NCI-H460 (cell line): ENCODE results near the gene TMEM132E. TPM values are rescaled to one million over a fixed set of nuclear protein-coding genes. Genes with fewer than 3 reads are reported as not detected.

ENCODE experiments used
- DNase-seq: peaks from one replicate; pipeline ENCODE4 v3.0.0-alpha.2; 2016; ENCODE audit warnings: low read depth; ENCODE audit errors: extremely low read depth
- total RNA-seq: library from RNA; depleted of rRNA; stranded (reverse); fragments of >200 nt; shearing (Covaris generic); gene quantifications from 2 replicates; pipeline ENCODE4 v1.2.3, GENCODE V29; 2014

TMEM132E gene
- total RNA-seq, 1 experiment from 2014 or later = 7.0 TPM

DNA sequence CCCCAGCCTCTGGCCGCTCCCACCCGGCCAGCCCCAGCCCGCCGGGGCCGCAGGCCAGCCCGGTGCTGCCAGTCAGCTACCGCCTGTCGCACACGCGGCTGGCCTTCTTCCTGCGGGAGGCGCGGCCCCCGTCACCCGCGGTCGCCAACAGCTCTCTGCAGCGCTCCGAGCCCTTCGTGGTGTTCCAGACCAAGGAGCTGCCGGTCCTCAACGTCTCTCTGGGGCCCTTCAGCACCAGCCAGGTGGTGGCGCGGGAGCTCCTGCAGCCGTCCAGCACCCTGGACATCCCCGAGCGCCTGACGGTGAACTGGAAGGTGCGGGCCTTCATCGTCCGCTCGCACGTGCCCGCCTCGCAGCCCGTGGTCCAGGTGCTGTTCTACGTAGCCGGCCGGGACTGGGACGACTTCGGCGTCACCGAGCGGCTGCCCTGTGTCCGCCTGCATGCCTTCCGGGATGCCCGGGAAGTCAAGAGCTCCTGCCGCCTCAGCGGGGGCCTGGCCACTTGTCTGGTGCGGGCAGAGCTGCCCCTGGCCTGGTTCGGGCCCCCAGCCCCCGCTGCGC lies 46.8 kb downstream of the TMEM132E start:
- no peak for DNase-seq

DNA sequence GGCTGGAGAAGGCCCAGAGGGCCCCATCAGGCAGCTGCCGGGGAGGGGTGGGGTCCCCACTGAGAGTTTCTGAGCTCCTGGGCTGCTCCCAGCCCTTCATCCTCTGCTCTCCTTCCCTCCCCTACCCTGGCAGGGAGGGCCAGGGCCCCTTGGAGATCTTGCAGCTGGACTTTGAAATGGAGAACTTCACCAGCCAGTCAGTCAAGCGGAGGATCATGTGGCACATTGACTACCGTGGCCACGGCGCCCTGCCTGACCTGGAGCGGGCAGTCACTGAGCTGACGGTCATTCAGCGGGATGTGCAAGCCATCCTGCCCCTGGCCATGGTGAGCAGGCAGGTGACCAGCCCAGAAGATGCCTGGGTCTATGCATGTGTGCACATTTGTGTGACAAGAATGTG lies 49.5 kb downstream of the TMEM132E start:
- no peak for DNase-seq

DNA sequence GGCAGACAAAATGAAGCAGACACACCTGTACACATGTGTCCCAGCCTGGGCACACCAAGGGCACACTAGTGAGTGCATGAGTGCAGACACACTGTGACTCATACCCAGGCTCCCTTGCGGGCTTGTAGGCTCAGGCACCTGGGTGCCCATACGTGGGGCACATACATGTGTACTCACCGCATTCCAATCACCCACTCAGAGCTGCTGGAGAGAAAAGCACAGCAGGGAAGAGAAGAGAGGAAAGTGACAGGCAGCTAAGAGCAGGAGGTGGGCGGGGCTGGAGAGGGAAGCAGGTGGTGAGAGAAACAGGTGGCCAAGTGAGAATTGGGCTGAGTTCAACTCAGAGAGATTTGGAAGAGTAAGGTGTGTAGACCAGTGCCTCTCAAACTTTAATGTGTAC lies 54.0 kb downstream of the TMEM132E start:
- DNase-seq = no peak

DNA sequence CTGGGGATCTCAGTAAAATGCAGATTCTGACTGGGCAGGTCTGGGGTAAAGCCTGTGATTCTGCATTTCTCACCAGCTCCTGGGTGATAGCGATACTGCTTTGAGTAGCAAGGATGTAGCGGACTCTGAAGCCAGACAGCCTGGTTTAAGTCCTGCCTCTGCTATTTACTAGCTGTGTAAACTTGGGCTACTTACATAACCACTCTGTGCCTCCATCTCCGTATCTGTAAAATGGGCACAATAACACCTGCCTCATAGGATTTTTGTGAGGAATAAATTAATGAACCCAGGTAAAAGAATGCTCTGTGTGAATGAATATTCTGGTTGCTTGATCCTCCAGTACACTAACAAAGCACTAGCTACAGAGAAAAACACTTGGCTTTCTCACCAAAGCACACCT lies 54.4 kb downstream of the TMEM132E start:
- DNase-seq = no peak

DNA sequence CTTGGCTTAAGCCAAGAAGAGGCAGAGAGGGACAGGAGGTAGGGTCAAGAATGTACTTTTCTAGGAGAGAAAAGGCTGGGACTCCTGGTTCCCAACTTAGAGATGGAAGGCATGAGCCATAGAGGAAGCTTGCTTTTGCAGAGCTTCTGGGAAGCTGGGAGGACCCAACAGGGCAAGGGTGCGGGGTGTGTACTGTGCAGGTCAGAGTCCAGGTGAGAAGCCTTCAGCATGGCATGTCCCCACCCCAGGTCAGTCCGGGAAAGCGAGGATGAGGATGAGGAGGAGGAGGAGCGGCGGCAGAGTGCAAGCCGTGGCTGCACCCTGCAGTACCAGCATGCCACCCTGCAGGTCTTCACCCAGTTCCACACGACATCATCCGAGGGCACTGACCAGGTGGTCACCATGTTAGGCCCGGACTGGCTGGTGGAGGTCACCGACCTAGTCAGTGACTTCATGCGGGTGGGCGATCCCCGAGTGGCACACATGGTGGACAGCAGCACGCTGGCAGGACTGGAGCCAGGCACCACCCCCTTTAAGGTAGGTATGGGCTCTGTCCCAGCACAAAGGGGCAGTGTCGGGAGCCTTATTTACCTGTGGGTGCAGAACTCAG lies 55.3 kb downstream of the TMEM132E start:
- DNase-seq = no peak

DNA sequence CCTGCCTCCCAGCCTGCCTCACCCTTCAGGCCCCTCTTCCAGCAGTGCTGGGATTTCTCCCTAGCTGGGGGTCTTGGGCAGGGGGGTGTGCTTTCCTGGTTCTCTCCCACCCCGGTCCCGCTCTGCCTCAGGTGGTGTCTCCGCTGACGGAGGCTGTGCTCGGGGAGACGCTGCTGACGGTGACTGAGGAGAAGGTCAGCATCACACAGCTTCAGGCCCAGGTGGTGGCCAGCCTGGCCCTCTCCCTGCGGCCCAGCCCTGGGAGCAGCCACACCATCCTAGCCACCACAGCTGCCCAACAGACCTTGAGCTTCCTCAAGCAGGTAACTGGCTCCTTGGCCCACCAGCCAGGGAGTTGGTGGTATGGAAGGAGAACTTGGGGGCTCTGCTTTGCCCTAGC lies 56.5 kb downstream of the TMEM132E start:
- no peak for DNase-seq

DNA sequence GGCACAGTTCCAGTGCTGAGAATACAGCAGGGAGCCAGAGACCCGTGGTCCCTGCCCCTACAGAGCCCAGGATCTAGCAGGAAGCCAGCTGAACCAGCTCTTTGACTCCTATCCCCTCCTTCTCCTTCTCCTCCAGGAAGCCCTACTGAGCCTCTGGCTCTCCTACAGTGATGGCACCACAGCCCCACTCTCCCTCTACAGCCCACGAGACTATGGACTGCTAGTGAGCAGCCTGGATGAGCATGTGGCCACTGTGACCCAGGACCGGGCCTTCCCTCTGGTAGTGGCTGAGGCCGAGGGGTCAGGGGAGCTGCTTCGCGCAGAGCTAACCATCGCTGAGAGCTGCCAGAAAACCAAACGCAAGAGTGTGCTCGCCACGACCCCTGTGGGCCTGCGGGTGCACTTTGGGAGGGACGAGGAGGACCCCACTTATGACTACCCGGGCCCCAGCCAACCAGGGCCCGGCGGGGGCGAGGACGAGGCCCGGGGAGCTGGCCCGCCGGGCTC lies 57.7 kb downstream of the TMEM132E start:
- no peak for DNase-seq

DNA sequence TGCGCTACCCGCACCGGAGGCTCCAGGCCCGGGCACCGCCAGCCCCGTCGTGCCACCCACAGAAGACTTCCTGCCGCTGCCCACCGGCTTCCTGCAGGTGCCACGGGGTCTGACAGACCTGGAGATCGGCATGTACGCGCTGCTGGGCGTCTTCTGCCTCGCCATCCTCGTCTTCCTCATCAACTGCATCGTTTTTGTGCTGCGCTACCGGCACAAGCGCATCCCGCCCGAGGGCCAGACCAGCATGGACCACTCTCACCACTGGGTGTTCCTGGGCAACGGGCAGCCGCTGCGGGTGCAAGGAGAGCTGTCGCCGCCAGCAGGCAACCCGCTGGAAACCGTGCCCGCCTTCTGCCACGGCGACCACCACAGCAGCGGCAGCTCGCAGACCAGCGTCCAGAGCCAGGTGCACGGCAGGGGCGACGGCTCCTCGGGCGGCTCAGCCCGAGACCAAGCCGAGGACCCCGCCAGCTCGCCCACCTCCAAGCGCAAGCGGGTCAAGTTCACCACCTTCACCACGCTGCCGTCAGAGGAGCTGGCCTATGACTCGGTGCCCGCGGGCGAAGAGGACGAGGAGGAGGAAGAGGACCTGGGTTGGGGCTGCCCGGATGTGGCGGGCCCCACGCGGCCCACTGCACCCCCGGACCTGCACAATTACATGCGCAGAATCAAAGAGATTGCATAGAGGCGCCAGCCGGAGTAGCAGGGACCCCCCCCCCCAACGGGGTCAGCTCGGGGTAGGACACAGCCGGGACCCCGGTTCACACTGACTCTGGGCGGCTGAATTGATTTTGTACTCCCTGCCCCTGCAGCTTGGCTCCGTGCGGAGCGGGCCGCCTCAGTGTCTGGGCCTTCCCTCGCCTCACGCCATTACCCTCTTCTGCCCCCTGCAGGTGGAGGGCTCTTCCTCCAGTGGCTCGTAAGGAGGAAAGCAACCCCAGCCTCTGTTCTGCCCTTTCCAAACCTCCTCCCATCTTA lies 58.5 kb downstream of the TMEM132E start:
- DNase-seq = peak; percentile 68

DNA sequence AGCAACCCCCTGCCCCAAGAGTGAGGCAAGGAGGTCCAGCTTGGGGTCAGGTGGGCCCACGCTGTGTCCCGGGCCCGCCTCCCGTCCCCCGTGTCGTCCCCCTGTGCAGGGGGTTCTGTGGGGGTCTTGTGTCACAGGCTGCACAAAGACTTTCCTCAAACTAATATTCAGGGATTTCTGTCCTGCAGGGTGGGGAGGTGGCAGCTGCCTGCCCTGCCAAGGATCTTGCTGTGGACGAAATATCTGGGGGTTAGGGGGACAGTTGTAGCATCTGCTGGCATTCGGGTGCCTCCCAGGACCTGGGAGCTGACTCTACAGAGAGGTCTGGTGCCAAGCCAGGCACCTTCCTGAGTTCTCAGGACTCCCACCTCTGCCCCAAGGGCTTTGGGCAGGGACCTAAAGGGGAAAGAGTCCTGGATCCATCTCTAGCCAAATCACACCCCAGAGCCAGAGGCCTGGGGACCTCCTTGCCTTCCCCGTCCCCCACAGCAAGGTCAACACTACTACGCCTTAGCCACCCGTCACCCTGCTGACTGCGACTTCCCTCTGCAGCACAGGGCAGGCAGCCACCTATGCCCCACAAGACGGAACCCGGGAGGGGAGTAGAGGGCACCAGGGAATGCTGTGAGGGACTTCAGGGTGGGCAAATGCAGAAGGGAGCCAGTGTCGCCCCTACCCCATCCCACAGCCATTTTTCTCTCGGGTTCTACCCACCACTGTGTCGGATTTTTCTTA lies 59.3 kb downstream of the TMEM132E start:
- no peak for DNase-seq

DNA sequence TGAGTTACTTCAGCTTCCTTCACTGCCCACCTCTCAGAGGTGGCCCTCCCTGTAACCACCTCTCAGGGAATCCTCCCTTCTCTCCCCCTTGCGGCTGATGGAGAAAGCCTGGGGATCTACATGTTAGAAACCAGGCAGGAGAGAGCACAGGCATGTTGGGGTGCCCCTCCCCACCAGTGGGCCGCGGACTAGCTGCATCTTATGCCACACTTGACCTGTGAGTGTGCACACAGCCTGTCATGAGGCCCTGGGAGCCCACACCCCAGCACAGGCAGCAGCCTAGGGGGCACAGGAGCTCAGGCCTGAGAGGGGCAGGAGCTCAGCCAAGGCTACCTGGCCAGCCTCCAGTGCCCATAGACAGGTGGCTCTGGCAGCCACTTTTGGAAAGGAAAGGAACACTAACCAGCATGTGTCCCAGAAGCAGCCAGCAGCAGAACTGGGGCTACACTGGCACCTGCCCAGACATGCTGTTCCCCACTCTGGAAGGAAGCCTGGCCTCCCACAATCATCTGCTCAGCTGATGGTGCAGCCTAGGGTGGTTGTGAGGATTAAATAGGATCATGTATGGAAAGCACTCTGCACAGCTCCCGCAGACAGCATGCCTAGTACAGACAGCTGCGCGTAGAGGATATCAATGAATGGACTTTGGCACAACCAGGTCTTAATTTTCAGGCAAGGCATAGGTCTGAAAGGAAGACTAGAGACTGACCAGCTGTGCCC lies 60.5 kb downstream of the TMEM132E start:
- DNase-seq = no peak

DNA sequence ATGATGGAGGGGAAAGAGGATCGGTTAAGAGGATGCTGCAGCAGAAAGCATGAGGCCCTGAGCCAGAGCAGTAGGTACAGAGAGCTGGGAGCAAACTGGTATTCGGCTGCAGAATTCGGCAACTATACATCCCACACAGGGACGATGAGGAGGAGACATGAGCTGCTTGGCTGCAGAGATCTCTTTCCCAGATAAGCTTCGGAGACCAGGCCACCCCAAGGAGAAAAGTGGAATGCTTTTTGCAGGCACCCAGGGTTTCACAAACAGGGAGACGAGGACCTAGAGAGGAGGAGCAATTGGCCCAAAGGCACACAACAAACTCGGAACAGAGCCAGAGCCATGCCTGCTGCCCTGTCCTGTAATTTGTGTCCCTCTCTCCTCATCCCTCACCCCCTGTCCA lies 62.0 kb downstream of the TMEM132E start:
- DNase-seq = no peak

DNA sequence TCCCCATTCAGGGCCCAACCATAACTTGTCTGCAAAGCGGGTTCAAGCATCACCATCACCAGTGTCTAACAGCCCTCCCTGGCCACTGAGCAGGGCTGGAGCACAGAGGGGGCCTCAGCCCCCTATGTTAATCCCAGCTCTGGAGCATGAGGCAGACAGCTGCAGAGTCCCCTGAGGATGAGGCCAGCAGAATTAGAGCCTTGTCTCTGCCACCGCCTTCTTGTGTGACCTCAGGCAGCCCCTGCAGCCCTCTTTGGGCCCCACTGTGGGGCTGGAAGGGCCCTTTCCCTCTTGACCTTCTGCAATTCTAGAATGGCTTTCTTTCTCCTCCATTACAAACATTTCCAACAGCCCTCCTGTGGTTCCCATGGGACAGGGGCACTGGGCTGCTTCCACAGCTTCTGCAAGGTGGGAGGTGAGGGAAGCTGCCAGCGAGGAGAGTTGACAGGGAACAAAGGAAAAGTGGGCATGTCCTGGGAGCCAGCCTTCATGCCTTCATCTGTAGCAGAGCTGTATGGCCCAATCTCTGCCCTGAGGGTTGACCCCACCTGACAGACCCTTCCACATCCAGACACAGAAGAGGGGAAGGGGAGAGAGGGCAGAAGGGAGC lies 65.7 kb downstream of the TMEM132E start:
- DNase-seq = no peak

DNA sequence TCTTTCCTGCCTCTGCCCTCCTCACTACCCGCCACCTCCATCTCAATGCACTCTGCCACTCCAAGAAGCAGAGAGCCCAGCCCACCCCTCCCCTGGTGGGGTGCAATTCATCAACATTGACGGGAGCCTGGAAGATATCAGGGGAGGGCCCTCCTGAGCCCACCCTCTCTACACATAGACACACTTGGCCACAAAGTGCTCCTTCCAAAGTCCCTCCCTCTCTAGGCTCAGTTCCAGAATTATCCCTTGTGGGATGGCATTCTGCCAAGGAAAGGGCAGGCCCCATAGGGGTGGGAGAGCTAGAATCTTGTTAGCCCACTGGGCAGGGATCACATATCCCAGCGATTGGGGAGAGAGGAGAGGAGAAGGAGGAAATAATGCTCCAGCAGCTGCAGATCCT lies 66.2 kb downstream of the TMEM132E start:
- no peak for DNase-seq

DNA sequence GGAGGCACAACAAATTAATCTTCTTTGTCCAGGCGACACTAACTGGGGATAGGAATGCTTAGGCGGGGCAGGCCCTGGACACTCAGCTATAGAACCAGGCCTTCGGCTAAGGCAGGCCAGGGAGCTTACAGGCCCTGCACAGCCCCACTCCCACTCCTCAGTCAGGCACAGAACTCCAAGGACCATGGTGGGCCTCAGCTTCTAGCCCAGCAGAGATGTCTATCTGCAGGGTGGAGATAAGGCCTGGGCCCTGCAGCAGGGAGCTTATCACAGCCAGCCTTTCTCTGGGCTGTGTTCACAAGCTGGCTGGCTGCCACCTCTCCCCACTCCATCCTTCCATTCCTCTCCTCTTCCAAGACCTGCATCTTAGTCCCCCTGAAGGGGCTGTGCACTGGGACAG lies 68.1 kb downstream of the TMEM132E start:
- no peak for DNase-seq

DNA sequence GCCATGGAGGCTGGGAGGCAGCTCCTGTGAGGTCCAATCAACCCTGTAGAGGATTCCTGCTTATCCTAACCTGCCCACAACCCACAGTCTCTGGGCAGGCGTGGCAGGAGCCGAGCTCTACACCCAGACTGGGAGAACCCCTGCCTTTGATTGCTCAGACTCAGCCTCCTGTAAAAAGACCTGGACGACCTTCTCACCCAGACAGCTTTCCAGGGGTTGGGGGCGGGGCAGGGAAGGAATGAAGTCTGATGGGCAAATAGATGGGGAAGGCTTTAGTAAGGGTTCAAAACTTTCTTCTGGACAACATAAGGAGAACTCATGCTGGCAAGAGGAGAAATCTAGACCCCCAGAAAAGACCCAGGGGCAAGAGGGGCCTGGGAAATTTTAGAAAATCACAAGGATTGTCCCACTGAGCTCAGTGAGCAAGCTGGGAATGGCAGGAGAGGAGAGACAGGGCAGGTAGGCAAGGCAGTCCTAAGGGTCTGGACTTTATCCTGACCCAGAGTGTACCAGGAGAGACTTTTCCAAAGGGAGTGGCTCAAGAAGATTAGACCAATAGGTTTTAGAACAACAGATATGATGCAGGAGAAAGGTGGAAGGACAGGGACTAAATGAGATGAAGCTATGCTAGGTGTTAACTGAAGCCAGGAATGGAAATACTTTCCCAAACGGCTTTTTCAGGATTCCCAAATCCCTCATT lies 70.8 kb downstream of the TMEM132E start:
- no peak for DNase-seq

DNA sequence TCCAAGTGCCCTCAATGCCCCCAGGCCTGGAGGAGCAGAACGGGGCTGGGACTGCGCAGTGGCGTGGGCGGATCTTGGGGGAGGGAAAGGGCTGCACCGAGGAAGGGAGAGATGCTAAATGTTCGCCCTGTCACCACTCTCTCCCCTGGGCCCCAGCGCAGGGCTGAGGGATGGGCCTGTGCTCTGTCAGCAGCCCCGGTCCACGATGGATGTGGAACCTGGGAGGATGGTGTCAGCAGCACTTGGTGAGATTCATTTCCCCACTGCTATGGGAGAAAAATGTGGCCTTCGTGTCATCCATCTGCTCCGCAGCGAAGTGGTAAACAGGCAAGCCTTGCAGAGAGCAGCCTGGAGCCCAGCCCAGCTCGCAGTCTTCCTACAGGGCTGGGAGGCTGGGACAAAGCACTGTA lies 72.0 kb downstream of the TMEM132E start:
- no peak for DNase-seq

DNA sequence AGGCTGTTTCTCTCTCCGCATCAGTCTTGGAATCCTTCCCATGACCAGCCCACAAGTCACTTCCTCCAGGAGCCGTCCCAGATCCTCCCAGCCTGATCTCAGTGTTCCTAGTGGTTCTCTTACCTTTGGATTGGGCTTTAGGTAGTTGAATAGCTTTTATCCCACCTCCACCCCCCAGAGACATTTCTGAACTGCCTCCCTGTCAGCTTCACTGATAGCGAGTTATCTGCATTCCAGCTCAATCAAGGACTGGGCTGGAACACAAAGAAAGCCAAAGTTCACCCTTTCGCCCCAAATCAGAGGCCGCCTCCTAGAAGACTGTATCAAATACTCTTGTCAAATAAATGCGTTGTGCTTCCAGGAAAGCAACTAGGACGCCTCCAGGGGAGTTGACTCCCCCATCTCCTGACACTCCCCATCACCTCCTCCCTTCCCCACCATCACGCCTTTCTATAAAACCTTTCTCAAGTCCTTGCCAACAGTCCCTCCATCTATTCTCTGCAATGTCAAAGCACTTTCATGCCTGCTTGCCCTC lies 72.7 kb downstream of the TMEM132E start:
- DNase-seq = no peak

DNA sequence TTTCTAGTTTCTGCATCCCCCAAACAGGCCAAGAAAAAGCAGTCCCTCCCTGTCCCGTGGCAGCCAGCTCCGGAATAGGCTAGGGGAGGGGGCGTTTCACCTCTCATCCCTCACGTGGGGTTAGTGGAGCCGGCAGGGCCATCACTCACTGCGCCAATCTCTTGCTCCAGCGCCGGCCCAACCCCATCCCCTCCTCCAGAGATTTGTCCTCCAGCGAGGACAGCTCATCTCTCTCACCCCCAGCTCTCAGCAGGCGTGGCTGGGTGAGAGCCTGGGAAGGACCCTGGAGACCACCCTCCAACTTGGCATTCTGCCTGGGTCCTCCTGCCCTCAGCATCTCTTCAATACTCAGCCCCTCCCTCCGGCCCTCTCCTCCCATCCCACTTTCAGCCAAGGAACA lies 74.1 kb downstream of the TMEM132E start:
- no peak for DNase-seq

DNA sequence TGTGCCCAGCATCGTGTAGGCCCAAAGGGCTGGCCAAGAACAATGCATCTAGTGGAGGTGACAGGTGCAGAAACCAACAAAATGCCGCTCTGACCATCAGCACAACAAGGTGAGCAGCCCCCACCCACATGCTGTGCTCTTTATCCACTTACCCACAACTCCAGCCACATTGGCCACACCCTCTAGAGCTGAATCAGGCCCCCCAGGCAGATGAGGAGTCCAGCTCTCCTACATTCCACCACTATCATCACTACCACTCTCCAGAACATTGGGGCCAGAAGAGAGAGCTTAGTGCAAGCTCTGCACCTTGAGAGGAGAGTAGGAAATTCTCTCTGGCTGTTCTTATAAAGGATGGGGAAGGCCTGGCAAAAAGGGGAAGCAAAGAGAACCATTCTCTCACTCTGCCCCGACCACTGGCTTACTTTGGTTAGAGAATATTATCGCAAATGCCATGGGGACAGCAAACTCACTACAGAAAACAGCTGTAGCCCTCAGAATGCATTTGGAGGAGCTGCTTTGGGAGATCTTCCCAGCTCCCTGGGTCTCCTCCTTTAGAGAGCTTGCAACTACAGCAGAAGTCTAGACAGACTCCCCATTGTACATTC lies 75.0 kb downstream of the TMEM132E start:
- no peak for DNase-seq
